Immature natural killer cell (primary cell): ENCODE data around the gene TMCC3. TPM values are rescaled to one million over a fixed set of nuclear protein-coding genes. Genes with fewer than 3 reads are reported as not detected.

Experiments
- DNase-seq, 3 donors: peaks; one replicate each; pipeline ENCODE4 v3.0.0; 2022; ENCODE audit warnings: mixed read lengths in 1 of 3
- H3K27ac Mint-ChIP-seq, 6 donors: one replicate each; pipeline ENCODE4 v1.8.0; 2020; ENCODE audit warnings: mixed read lengths in 6 of 6, mild to moderate bottlenecking in 5 of 6, inconsistent platforms in 4 of 6, moderate library complexity in 3 of 6
- H3K27me3 Mint-ChIP-seq, 3 donors: one replicate each; pipeline ENCODE4 v1.8.0; 2020 to 2021; ENCODE audit warnings: low read depth in 3 of 3, mild to moderate bottlenecking in 3 of 3, mixed read lengths in 3 of 3, moderate library complexity in 3 of 3, inconsistent platforms in 1 of 3
- H3K36me3 Mint-ChIP-seq, 3 donors: one replicate each; pipeline ENCODE4 v1.8.0; 2020; ENCODE audit warnings: mixed read lengths in 3 of 3, inconsistent platforms in 2 of 3, mild to moderate bottlenecking in 2 of 3
- H3K4me1 Mint-ChIP-seq, 2 donors: one replicate each; pipeline ENCODE4 v1.8.0; 2020; ENCODE audit warnings: inconsistent platforms in 2 of 2, mild to moderate bottlenecking in 2 of 2, mixed read lengths in 2 of 2, moderate library complexity in 1 of 2
- H3K4me3 Mint-ChIP-seq, 5 donors: one replicate each; pipeline ENCODE4 v1.8.0; 2020; ENCODE audit warnings: mild to moderate bottlenecking in 5 of 5, mixed read lengths in 5 of 5, inconsistent platforms in 3 of 5, moderate library complexity in 3 of 5
- H3K9me3 Mint-ChIP-seq, 6 donors: one replicate each; pipeline ENCODE4 v1.8.0; 2020; ENCODE audit warnings: mild to moderate bottlenecking in 6 of 6, mixed read lengths in 6 of 6, inconsistent platforms in 4 of 6, moderate library complexity in 3 of 6
- polyA plus RNA-seq, 3 donors: library from polyadenylated mRNA; unstranded; fragments of 300-500 nt; fragmentation: Illumina TruSeq; gene quantifications; one replicate each; pipeline ENCODE4 v1.2.3, GENCODE V29; 2021

TMCC3 gene
- polyA plus RNA-seq, 3 donors from 2014 or later = 12.4 to 19.2 (median 15.2) TPM

- Mint-ChIP-seq H3K9me3 (no peaks in the 10 kb centered on the region), H3K27me3 (peaks cover 0 to 11% (median 8%) of the 10 kb centered on the region in 3 donors), H3K27ac (no peak overlapping the region), H3K36me3 (no peaks in the 10 kb centered on the region), H3K4me1 (peaks cover 0 to 7% of the 10 kb centered on the region in 2 donors), H3K4me3 (no peak overlapping the region)
- no peak for DNase-seq
Observed at GRCh38 chr12:94535510-94535921, 114.8 kb downstream of the TMCC3 start.

- Mint-ChIP-seq H3K36me3 (no peaks in the 10 kb centered on the region), H3K27ac (no peak overlapping the region), H3K27me3 (peaks cover 0 to 13% (median 8%) of the 10 kb centered on the region in 3 donors), H3K4me1 (peaks cover 0 to 7% of the 10 kb centered on the region in 2 donors), H3K4me3 (no peak overlapping the region), H3K9me3 (no peaks in the 10 kb centered on the region)
- DNase-seq = no peak
Observed at GRCh38 chr12:94534774-94535509, 115.4 kb downstream of the TMCC3 start.

GRCh38 chr12:94534278-94534677 is 116.1 kb downstream of the TMCC3 start:
- Mint-ChIP-seq H3K9me3 (no peaks in the 10 kb centered on the region), H3K4me1 (peaks cover 0 to 7% of the 10 kb centered on the region in 2 donors), H3K27ac (no peak overlapping the region), H3K27me3 (peaks cover 0 to 13% (median 8%) of the 10 kb centered on the region in 3 donors), H3K4me3 (no peak overlapping the region), H3K36me3 (no peaks in the 10 kb centered on the region)
- DNase-seq = no peak

- Mint-ChIP-seq H3K27me3 (peaks cover 2 to 13% (median 8%) of the 10 kb centered on the region in 3 donors), H3K4me3 (no peak overlapping the region), H3K4me1 (peaks cover 0 to 7% of the 10 kb centered on the region in 2 donors), H3K9me3 (no peaks in the 10 kb centered on the region), H3K36me3 (no peaks in the 10 kb centered on the region), H3K27ac (no peak overlapping the region)
- DNase-seq = peak; percentile 49 to 59 (median 56)
Observed at GRCh38 chr12:94532490-94533422, 117.6 kb downstream of the TMCC3 start.

GRCh38 chr12:94531196-94531720 is 119.1 kb downstream of the TMCC3 start:
- Mint-ChIP-seq H3K27ac (no peak overlapping the region), H3K36me3 (no peaks in the 10 kb centered on the region), H3K4me3 (no peak overlapping the region), H3K4me1 (peaks cover 2 to 13% of the 10 kb centered on the region in 2 donors), H3K27me3 (peaks cover 2 to 9% (median 6%) of the 10 kb centered on the region in 3 donors), H3K9me3 (no peaks in the 10 kb centered on the region)
- no peak for DNase-seq

- no peaks in the 10 kb centered on the region for H3K36me3 Mint-ChIP-seq
- no peaks in the 10 kb centered on the region for H3K9me3 Mint-ChIP-seq
- DNase-seq = peak in 1 of 3 donors; percentile 5
- H3K4me3 Mint-ChIP-seq = no peak overlapping the region
- peaks cover 8 to 14% of the 10 kb centered on the region in 2 donors for H3K4me1 Mint-ChIP-seq
- peak overlapping the region in 2 of 6 donors; percentile 17 to 43 for H3K27ac Mint-ChIP-seq
- H3K27me3 Mint-ChIP-seq = peaks cover 0 to 3% (median 3%) of the 10 kb centered on the region in 3 donors
Observed at GRCh38 chr12:94525951-94526350, 124.4 kb downstream of the TMCC3 start.

Other genes with a start within 250 kb of the TMCC3 start
- gene CEP83, start 190.7 kb downstream of the TMCC3 start, polyA plus RNA-seq = 1 to 10 TPM; 2.0 to 4.4 (median 4.1) TPM